HG02970 (cell line): ENCODE results near the gene GADD45A.
"Not testable (repeated sequence)": the region's sequence is repeated elsewhere in the genome, so short reads cannot be mapped to it uniquely, and the experiment has no call there.

ENCODE experiments used
- ATAC-seq: cut with Tn5 transposase; IDR thresholded peaks from one replicate; pipeline ENCODE4 v1.9.1; 2021; ENCODE audit warnings: mild to moderate bottlenecking, moderate library complexity, moderate number of reproducible peaks; ENCODE audit not compliant: unreplicated experiment, low FRiP score

The GADD45A gene

DNA sequence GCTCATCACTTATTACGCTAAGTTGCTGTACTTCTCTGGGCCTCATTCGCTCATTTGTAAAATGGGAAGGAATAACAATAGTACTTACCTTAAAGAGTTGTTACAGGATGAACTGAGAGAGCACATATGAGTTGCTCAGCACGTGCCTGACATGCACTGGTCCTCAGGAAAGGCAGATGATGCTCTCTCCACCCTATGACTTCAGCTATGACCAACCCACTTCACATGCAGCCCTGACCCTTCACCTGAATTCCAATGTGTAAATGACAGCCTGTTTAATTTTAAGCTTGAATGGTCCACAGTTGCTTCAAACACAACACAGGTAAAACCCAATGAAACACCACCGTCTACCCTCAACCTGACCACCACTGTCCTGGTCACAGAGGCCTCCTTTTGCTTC is 32.9 kb downstream of the GADD45A start:
- ATAC-seq: no peak

DNA sequence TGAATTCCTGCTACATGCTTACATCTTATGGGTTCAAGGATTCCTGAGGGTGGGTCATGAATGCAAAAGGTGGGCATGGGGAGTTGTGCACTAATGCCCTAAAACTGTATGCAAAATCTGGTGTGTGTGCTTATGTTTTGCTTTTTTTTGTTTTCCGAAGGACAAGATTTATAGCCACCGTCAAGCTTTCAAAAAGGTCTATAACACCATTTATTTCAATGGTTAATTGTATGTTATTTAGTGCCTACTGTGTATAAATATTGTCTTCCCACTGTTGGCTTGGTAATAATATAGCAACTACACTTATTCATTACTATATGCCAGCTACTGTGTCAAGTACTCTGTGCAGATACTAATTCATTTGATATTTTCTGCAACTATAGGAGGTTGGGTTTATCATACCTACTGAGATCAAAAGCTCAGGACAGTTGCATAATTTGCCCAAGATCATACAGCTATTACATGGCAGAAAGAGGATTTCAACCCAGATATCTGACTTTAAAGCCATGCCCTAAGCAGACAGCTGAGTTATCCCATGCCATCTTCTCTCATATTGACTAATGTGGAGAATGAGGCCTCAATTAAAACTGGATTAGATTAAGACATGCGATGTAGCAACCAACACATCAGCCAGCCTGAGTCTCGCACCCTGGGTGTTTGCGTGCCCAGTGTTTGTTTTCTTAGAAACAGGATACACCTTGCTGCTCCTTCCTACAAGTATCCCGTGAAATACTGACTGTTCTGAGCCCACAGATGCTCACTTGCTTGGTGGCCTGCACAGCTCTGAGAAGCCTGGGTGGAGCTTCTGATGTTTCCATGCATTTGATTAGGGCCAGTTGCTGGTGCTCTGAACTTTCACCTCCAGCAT is 34.6 kb downstream of the GADD45A start:
- ATAC-seq: no peak

DNA sequence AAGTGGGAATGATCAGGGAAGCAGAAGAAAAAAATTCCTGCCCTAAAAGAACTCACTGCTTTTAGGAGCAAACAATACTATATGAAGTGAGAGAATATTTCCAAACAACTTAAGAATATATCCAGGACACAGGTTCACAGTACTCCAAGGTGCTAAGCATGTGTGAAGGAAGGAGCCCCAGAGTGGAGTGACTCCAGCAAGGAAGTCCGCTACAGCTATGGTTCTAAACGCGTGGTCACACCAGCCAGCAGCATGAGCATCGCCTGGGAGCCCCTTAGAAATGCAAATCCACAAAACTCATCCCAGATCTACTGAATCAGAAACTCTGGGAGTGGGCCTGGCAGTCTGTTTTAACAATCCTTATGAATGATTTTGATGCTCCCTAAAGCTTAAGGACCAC is 36.1 kb downstream of the GADD45A start:
- no peak for ATAC-seq

DNA sequence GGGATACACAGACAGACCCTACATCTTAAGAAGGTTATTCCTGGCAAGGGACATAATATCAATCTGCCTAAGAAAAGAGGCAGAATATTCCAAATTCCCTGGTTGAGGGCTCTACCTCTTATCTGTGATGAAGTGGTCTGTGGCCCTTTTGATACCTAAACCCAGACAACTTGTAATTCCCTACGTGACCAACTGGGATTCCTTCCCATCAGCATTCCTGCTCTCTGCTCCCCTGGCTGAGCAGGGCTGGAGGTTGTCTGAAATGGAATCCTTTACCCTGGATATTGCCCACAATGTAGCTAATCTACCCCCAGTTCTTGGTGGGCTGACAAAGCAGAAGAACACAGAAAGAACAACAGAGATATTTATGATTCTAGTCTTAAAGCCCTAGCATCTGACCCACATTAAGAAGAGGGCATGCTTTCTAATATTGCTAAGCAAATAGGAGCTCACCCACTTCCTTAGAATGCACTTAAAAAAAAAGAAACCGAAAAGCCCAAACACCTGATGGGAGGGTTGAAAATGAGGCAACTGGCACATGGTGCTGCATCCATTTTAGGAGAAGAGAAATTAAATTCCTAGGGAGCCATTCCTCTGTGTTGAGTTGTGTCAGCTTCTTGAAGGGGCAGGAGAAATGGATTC is 36.8 kb downstream of the GADD45A start:
- no peak for ATAC-seq

- ATAC-seq: no peak
Measured at GRCh38 chr1:67722292-67722944, 37.4 kb downstream of the GADD45A start.

- ATAC-seq: no peak
Measured at GRCh38 chr1:67723126-67723525, 38.1 kb downstream of the GADD45A start.

GRCh38 chr1:67723620-67724019 is 38.6 kb downstream of the GADD45A start:
- peak; percentile 56 for ATAC-seq

DNA sequence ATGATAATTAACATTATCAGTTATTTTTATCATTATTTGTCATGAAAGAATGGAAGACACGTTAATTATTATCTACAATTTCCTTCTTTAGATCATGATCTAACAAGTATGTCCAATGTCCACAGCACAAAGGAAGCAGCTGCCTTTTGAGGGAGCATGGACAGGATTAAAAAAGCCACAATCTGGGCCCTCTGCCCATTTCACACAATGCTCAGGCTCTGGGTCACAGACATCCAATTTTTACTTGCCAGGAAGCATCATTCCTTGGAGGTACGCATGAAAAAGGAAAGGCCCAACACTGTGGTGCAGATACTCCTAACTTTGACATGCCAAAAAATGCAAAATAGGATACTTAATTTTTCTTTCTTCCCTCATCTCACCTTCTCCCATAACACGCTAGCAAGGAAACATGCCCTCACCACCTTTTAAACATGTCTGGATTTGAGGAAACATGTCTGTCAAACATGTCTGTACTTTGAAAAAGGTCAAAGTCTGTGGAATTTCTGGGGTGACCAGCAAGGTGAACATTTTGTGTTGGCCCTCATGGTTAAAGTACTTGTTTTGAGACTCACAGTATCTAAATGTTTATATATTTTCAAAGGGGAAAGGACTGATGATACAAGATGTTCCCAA is 40.0 kb downstream of the GADD45A start:
- ATAC-seq: no peak

GRCh38 chr1:67726224-67726623 is 41.2 kb downstream of the GADD45A start:
- no peak for ATAC-seq

DNA sequence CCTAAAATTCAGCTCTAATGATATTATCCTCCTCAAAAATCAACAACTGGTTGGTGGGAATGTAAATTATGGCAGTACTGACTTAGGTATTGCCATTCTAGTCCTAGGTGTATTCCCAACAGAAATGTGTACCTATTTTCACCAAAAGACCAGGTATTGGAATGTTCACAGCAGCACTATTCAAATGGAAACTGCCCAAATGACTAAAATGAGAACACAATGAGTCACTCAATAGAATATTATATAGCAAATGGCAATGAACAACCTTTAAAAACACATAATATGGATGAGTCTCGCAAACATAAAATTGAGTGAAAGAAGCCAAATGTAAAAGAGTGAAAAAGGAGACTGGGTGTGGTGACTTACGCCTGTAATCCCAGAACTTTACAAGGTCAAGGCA is 44.9 kb downstream of the GADD45A start:
- ATAC-seq: no peak

DNA sequence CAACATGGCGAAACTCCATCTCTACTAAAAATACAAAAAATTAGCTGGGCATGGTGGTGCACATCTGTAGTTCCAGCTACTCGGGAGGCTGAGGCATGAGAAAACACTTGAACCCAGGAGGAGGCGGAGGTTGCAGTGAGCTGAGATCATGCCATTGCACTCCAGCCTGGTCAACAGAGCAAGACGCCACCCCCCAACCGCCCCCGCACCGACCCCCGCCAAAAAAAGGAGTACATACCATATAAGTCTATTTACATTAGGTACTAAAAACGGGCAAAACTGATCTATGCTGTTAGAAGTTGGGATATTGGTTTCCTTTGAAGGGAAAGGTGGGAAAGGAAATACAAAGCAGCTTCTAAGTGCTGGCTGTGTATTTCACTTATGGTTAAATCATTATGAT is 45.3 kb downstream of the GADD45A start:
- not testable (repeated sequence) for ATAC-seq

DNA sequence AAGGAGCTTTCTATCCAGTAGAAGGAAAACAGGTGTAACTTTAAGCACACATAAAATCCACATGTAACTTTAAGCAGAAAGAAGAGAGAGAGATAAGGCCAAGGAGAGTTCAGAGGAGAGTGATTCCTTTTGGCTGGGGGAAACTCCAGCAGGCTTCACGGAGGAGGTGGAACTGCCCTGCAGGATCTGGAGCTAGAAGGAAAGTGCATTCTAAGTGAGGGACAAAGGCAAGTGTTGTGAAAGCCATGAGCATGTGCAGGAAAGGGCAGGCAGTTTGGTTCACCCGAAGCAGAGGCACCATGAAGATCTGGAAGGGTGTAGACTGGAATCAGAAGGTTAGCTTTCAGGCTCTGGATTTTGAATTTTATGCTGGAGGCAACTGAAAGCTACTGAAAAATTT is 46.3 kb downstream of the GADD45A start:
- ATAC-seq: no peak

DNA sequence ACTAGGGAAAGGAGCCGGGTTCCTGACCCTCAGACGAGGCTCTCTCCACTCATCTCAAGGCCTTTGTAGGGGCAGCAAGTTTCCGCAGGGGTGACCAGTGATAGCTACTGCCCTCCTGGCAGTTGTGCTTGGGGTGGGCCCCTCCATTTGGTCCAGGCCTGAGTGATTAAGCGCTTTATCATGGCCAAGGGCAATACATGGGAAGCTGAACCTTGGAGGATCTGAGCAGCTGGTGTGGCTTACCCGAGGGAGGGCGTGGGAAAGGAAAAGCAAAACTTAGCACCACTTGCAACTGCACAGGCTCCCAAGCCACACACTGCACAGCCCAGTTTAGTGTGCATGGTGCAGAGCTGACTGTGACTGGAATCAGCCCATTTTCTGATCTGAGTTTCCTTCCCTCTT is 47.8 kb downstream of the GADD45A start:
- ATAC-seq: no peak

GRCh38 chr1:67733681-67734322 is 48.8 kb downstream of the GADD45A start:
- ATAC-seq: no peak

- no peak for ATAC-seq
Measured at GRCh38 chr1:67734323-67734690, 49.3 kb downstream of the GADD45A start.

- no peak for ATAC-seq
Measured at GRCh38 chr1:67735206-67735605, 50.2 kb downstream of the GADD45A start.

- ATAC-seq: peak; percentile 91
Measured at GRCh38 chr1:67735806-67736627, 51.0 kb downstream of the GADD45A start.

DNA sequence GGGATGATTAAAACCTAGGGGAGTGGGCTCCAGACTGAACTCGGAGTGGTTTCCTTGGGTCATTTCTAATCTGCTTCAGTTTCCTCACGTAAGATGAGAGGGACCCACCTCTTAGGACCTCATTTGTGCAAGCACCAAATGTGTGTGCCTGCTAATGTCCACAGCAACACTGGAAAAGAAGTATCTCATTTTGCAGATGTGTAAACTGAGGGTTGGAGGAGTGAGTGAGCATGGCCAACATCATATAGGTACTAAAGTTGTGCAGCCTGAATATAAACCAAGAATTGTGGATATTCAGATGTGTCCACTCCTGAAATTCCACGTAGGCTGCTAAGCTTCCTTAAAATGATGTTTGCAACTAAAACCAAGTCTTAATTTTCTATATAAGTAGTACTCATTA is 51.7 kb downstream of the GADD45A start:
- ATAC-seq: no peak

DNA sequence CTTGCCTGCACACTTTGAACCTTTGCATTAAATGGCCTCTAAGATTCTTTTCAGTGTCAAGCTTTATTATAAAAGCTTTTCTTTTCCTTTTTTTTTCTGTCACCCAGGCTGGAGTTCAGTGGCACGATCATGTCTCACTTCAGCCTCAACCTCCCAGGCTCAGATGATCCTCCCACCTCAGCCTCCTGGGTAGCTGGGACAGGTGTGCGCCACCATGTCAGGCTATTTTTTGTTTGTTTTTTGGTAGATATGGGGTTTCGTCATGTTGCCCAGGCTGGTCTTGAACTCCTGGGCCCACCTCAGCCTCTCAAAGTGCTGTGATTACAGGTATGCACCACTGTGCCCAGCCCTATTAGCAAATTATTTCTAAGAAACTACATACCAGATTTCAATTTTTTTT is 52.9 kb downstream of the GADD45A start:
- ATAC-seq: no peak
